ENCODE results near the gene CRYAA. TPM values are rescaled to one million over a fixed set of nuclear protein-coding genes. Genes with fewer than 3 reads are reported as not detected.
"Not testable (repeated sequence)": the region's sequence is repeated elsewhere in the genome, so short reads cannot be mapped to it uniquely, and the experiment has no call there.

CRYAA gene
- polyA plus RNA-seq, 1 donor = not detected

DNA sequence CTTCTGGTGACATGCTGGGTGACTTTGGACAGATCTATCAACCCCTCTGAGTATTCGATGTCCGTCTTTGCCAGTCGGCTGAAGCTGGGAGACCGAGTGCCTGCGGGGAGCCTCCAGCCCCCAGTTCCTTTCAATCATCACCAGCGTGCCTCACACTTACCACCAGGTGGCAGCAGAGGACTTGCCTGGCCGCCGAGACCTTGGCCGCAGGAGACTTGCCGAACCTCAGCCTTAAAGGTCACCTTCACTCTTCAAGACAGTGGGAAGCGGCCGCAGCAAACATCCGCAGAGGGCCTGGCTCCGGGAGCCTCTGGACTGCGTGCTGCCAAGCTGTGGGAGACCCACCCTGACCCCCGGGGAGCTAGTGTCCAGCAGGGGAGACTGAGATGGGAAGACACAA lies 7.8 kb downstream of the CRYAA start:
- DNase-seq; H3K36me3 ChIP-seq (ENCODE audit: control insufficient read depth, insufficient read depth, low read length); H3K27ac ChIP-seq (ENCODE audit: low read length); H3K4me3 ChIP-seq (ENCODE audit: low read length); H3K27me3 ChIP-seq (ENCODE audit: control insufficient read depth, insufficient read depth, low read length); H3K9me3 ChIP-seq (ENCODE audit: control insufficient read depth, low read depth, low read length); H3K4me1 ChIP-seq (ENCODE audit: control insufficient read depth, insufficient read depth, low read length): not testable (repeated sequence)
- WGBS (ENCODE audit: insufficient coverage, low lambda C conversion rate) = no CpG with 5 or more reads among the region's 16 CpGs

DNA sequence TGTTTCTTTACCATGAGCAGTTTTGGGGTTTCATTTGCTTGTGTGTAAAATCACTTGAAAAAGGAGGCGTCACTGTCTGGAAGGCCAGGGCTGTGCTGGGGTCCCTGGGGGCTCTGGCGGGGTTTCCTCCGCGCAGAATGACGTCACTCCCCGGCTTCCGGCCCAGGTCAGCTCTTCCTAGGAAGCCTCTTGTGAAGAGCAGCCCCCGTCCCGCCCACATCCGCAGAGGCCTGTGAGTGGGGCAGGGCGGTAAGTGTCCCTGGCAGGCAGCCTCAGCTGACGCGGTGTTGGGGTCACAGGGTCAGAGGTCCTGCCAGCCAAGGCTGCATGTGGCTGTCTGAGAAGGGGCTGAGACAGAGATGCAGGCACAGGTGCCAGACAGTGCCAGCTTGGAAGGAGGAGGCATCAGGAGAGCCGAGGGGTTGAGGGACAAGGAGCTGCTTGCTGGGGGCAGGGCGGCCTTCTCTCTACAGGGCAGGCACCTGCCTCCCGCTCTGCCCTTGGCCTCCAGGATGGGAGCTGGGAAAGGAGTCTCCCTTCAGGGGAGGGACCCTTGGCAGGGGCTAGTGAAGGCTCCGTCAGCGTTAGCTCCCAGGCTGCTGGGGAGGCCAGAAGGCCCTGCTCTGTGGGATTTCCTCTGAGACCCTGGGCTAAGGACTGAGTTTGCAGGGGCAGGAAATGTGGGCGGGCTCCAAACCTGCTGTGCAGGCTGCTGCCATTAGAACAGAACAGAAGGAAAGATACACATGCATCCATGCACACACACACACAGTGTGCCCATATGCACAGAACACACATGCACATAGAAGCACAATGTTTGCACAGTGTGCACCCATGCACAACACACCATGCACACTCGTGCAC lies 8.5 kb downstream of the CRYAA start:
- no CpG with 5 or more reads among the region's 20 CpGs for WGBS (ENCODE audit: insufficient coverage, low lambda C conversion rate)
- DNase-seq; H3K4me3 ChIP-seq (ENCODE audit: low read length): not testable (repeated sequence)

DNA sequence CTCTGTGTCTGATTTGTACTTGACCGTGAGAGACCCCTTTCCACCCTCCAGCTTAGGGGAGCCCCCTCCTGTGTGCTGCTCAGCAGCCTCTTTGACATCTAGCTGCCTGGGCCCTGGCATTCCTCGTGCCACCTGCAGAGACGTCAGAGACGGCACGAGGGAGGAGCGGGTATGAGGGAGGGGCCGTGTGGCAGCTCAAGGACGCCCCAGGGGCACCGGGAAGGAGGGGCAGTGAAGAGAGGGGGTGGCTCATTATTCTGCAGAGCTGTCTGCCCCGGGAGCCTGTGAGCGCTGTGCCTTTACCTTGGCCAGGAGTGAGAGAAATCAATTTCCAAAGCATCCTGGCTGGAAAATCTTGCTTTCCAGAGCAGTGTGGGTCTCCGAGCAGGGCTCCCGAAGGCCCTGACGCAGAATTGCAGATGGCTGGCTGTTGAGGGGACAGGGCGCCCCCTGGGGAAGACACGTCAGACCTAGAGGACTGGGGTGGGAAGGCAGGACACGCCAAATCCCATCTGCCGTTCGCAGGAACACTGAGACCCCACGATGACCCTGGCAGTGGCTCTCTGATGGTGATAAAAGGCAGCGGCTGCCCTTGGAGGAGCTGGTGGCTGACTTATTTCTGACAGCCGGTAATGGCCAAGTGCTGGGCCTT lies 9.5 kb downstream of the CRYAA start:
- H3K4me3 ChIP-seq (ENCODE audit: low read length); H3K4me1 ChIP-seq (ENCODE audit: control insufficient read depth, insufficient read depth, low read length); H3K36me3 ChIP-seq (ENCODE audit: control insufficient read depth, insufficient read depth, low read length); H3K27ac ChIP-seq (ENCODE audit: low read length); H3K27me3 ChIP-seq (ENCODE audit: control insufficient read depth, insufficient read depth, low read length); H3K9me3 ChIP-seq (ENCODE audit: control insufficient read depth, low read depth, low read length); DNase-seq: not testable (repeated sequence)
- WGBS (ENCODE audit: insufficient coverage, low lambda C conversion rate) = no CpG with 5 or more reads among the region's 22 CpGs

More for the DNA sequence above, 8.5 kb downstream of the CRYAA start:
- not testable (repeated sequence) for H3K27me3 ChIP-seq (ENCODE audit: control insufficient read depth, insufficient read depth, low read length); H3K9me3 ChIP-seq (ENCODE audit: control insufficient read depth, low read depth, low read length); H3K36me3 ChIP-seq (ENCODE audit: control insufficient read depth, insufficient read depth, low read length); H3K27ac ChIP-seq (ENCODE audit: low read length); H3K4me1 ChIP-seq (ENCODE audit: control insufficient read depth, insufficient read depth, low read length)

DNA sequence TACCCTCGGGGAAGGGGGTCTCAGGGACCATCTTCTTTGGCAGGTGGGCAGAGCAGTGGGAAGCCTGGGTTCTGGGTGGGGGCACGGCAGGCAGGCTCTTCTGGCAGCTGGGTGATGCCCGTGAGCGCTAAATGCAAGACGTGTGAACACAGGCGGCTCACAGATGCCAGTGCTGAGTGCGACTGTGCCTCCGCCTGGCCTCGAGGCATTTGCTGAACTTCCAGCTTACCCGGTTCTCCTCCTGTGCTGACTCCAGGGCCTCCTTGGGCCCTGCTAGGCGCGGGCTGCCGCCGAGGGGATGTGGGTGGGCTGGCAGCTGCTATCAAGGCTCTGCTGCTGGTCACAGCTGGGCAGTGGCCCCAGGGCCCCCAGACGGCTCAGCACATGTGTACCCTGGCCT lies 12.2 kb downstream of the CRYAA start:
- H3K27me3 ChIP-seq (ENCODE audit: control insufficient read depth, insufficient read depth, low read length); H3K9me3 ChIP-seq (ENCODE audit: control insufficient read depth, low read depth, low read length); H3K27ac ChIP-seq (ENCODE audit: low read length); H3K36me3 ChIP-seq (ENCODE audit: control insufficient read depth, insufficient read depth, low read length); H3K4me3 ChIP-seq (ENCODE audit: low read length); DNase-seq; H3K4me1 ChIP-seq (ENCODE audit: control insufficient read depth, insufficient read depth, low read length): not testable (repeated sequence)
- no CpG with 5 or more reads among the region's 15 CpGs for WGBS (ENCODE audit: insufficient coverage, low lambda C conversion rate)

DNA sequence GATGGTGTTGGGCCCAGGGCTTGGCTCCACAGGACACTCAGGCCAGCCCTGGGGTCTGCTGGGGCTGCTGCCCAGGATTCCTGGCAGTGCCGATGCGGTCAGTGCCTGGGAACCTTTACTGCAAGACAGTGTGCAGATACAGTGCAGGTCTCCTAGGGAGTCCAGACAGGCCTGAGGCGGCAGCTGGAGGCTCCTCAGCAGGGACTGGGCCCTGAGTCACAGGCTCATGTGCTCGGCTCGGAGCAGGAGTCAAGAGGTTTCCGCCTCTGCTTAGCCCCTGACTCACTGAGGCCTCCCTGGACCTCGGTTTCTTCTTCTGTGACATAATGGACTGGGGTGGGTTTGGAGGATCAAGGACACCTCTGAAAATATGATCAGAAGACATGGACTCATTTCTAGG lies 18.5 kb downstream of the CRYAA start:
- no CpG with 5 or more reads among the region's 7 CpGs for WGBS (ENCODE audit: insufficient coverage, low lambda C conversion rate)
- not testable (repeated sequence) for H3K27me3 ChIP-seq (ENCODE audit: control insufficient read depth, insufficient read depth, low read length); H3K4me1 ChIP-seq (ENCODE audit: control insufficient read depth, insufficient read depth, low read length); H3K27ac ChIP-seq (ENCODE audit: low read length); H3K36me3 ChIP-seq (ENCODE audit: control insufficient read depth, insufficient read depth, low read length); H3K4me3 ChIP-seq (ENCODE audit: low read length); DNase-seq; H3K9me3 ChIP-seq (ENCODE audit: control insufficient read depth, low read depth, low read length)

DNA sequence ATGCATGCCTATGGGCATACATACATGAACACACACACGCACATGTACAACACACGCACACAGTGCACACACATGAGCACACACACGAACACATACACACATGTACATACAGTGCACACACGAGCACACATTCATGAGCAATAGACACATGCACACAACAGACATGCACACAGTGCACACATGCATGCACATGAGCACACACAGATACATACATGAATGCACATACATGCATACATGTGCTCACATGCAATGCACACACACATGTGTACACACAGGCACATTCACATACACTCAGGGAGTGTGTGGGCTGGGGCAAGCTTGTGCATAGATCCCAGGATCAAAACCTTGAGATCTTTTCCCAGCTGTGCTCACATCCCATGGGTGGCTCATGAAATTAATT lies 18.9 kb downstream of the CRYAA start:
- H3K4me3 ChIP-seq (ENCODE audit: low read length) = no peak overlapping the region
- no peaks in the 10 kb centered on the region for H3K4me1 ChIP-seq (ENCODE audit: control insufficient read depth, insufficient read depth, low read length)
- WGBS (ENCODE audit: insufficient coverage, low lambda C conversion rate) = no CpG with 5 or more reads among the region's 4 CpGs
- peaks cover 2% of the 10 kb centered on the region for H3K27me3 ChIP-seq (ENCODE audit: control insufficient read depth, insufficient read depth, low read length)
- H3K36me3 ChIP-seq (ENCODE audit: control insufficient read depth, insufficient read depth, low read length) = no peaks in the 10 kb centered on the region
- DNase-seq = no peak
- no peaks in the 10 kb centered on the region for H3K9me3 ChIP-seq (ENCODE audit: control insufficient read depth, low read depth, low read length)
- H3K27ac ChIP-seq (ENCODE audit: low read length) = no peak overlapping the region

DNA sequence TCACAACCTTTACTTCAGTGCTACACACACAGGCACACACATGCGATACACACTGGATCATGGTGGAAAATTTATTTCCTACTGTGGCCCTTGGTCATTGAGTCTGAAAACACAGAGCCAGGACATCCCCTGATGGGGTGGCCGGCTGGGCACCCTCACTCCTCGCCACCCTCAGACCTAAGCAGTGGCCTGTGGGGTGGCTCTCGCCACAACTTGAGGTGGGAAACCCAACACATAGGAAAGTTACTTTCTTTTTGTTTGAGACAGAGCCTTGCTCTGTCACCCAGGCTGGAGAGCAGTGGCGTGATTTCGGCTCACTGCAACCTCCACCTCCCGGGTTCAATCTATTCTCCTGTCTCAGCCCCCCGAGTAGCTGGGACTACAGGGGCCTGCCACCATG lies 19.4 kb downstream of the CRYAA start:
- Histone ChIP-seq H3K9me3 (ENCODE audit: control insufficient read depth, low read depth, low read length) (no peaks in the 10 kb centered on the region), H3K4me3 (ENCODE audit: low read length) (no peak overlapping the region), H3K36me3 (ENCODE audit: control insufficient read depth, insufficient read depth, low read length) (no peaks in the 10 kb centered on the region), H3K4me1 (ENCODE audit: control insufficient read depth, insufficient read depth, low read length) (no peaks in the 10 kb centered on the region), H3K27me3 (ENCODE audit: control insufficient read depth, insufficient read depth, low read length) (peaks cover 2% of the 10 kb centered on the region), H3K27ac (ENCODE audit: low read length) (no peak overlapping the region)
- no CpG with 5 or more reads among the region's 8 CpGs for WGBS (ENCODE audit: insufficient coverage, low lambda C conversion rate)
- DNase-seq = no peak

DNA sequence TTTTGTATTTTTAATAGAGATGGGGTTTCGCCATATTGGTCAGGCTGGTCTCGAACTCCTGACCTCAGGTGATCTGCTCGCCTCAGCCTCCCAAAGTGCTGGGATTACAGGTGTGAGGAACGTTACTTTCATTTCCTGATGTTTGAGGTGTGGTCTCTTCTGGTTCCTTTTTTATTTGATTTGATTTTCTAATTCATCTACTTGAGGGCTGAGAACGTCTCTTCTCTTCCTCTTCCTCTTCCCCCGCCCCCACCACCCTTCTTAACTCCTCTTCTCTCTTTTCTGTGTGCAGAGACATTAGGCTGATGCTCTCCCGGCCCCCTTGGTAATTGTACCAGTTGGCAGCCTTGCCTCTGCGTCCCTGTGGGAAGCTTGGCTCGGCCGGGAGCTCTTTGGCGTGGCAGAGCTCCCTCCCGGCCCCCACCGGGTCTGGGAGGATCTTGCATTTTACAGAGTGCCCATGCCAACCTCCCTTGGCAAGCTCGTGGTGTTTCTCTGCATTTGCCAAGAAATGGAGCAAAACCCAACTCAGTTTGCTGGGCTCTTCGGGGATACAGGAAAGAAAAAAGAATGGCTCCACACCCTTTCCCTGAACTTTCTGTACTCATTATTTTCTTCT lies 19.9 kb downstream of the CRYAA start:
- peaks cover 2% of the 10 kb centered on the region for H3K27me3 ChIP-seq (ENCODE audit: control insufficient read depth, insufficient read depth, low read length)
- no peak overlapping the region for H3K27ac ChIP-seq (ENCODE audit: low read length)
- H3K4me1 ChIP-seq (ENCODE audit: control insufficient read depth, insufficient read depth, low read length) = no peaks in the 10 kb centered on the region
- no peaks in the 10 kb centered on the region for H3K9me3 ChIP-seq (ENCODE audit: control insufficient read depth, low read depth, low read length)
- 0% methylated on average over 1 of the region's 15 CpGs for WGBS (ENCODE audit: insufficient coverage, low lambda C conversion rate)
- no peak overlapping the region for H3K4me3 ChIP-seq (ENCODE audit: low read length)
- no peak for DNase-seq
- no peaks in the 10 kb centered on the region for H3K36me3 ChIP-seq (ENCODE audit: control insufficient read depth, insufficient read depth, low read length)

DNA sequence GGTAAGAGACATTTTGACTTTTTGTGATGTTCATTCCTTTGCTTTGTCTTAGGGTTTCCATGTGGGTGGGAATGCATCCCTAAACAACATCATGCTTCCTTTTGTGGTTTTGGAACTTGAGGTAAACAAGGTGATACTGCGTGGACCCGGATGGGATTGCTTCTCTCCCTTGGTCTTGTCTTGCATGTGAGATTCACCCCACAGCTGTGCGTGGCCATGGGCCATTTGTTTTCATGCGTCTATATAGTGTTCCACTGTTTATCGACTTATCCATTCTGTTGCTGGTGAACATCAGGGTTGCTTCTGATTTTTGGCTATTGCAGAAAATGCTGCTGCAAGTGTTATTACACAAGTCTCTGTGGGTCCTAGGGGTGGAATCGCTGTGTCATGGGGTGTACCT lies 21.1 kb downstream of the CRYAA start:
- DNase-seq = no peak

DNA sequence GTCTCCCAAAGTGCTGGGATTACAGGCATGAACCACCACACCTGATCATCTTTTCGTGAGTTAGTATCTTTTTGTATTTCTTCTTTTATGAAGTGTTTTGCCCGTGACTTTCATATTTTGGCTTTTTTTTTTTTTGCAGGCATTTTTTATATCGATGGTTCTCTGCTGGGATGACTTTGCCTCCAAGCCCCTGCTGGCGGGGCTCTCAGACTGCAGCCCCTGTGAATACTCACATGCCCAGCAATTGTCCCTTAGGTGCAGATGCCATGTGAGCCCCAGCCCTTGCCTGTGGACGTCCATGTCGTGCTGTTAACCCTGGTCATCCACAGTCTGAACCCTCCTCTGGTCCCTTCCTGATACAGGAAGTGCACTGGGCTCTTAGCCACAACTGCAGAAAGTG lies 21.7 kb downstream of the CRYAA start:
- H3K4me3 ChIP-seq (ENCODE audit: low read length) = no peak overlapping the region
- H3K27ac ChIP-seq (ENCODE audit: low read length) = no peak overlapping the region
- H3K36me3 ChIP-seq (ENCODE audit: control insufficient read depth, insufficient read depth, low read length) = no peaks in the 10 kb centered on the region
- 75% methylated on average over 1 of the region's 6 CpGs for WGBS (ENCODE audit: insufficient coverage, low lambda C conversion rate)
- H3K27me3 ChIP-seq (ENCODE audit: control insufficient read depth, insufficient read depth, low read length) = peaks cover 2% of the 10 kb centered on the region
- no peaks in the 10 kb centered on the region for H3K9me3 ChIP-seq (ENCODE audit: control insufficient read depth, low read depth, low read length)
- H3K4me1 ChIP-seq (ENCODE audit: control insufficient read depth, insufficient read depth, low read length) = peaks cover 6% of the 10 kb centered on the region
- no peak for DNase-seq

More for the DNA sequence above, 21.1 kb downstream of the CRYAA start:
- Histone ChIP-seq H3K27ac (ENCODE audit: low read length) (no peak overlapping the region), H3K27me3 (ENCODE audit: control insufficient read depth, insufficient read depth, low read length) (peaks cover 2% of the 10 kb centered on the region), H3K4me1 (ENCODE audit: control insufficient read depth, insufficient read depth, low read length) (peaks cover 5% of the 10 kb centered on the region), H3K36me3 (ENCODE audit: control insufficient read depth, insufficient read depth, low read length) (no peaks in the 10 kb centered on the region), H3K9me3 (ENCODE audit: control insufficient read depth, low read depth, low read length) (no peaks in the 10 kb centered on the region), H3K4me3 (ENCODE audit: low read length) (no peak overlapping the region)
- WGBS (ENCODE audit: insufficient coverage, low lambda C conversion rate) = 83% methylated on average over 2 of the region's 6 CpGs

Data from large intestine (tissue), 3 donors.